ENCODE measurements around the gene SNAI3.
"Not testable (repeated sequence)": the region's sequence is repeated elsewhere in the genome, so short reads cannot be mapped to it uniquely, and the experiment has no call there.

The SNAI3 gene

DNA sequence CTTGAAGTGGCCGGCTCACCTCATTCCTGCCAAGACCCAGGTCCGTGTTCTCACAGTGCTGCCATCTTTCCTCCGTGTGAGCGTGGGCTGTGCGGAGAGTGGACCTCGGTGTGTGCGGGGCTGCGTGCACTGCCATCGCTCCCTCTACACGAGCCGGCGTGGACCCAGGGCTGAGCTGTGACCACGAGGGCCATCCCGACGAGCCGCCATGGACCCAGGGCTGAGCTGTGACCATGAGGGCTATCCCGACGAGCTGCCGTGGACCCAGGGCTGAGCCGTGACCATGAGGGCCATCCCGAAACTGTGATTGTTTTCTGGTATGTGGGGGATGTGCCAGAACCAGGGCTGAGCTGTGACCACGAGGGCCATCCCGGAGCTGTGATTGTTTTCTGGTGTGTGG is 14.5 kb downstream of the SNAI3 start:
- H3F3A ChIP-seq (ENCODE audit: insufficient read depth), result no peaks in the 10 kb centered on the region
- H2AFZ ChIP-seq (ENCODE audit: low read depth, low read length, severe bottlenecking), result no peak overlapping the region
- H3K9me3 ChIP-seq (ENCODE audit: insufficient read depth, low read length), result no peaks in the 10 kb centered on the region
- no peaks in the 10 kb centered on the region for H4K20me1 ChIP-seq (ENCODE audit: low read depth, low read length)
- H3K4me3 ChIP-seq (ENCODE audit: insufficient read depth, low read length, poor library complexity, severe bottlenecking), result no peak overlapping the region
- no peak overlapping the region for H3K9ac ChIP-seq (ENCODE audit: low read length)
- no peak overlapping the region for H3K4me2 ChIP-seq (ENCODE audit: low read depth, low read length, poor library complexity, severe bottlenecking)
- no peak for TF ChIP-seq CTCF (IDR thresholded peaks at IDR 0.05; ENCODE audit: insufficient read depth, low read length, poor library complexity, severe bottlenecking)
- TF ChIP-seq EZH2phosphoT487 (conservative IDR thresholded peaks at IDR 0.05; ENCODE audit: low read length), result no peak
- H3K27ac ChIP-seq (ENCODE audit: low read depth, low read length), result no peak overlapping the region
- no peaks in the 10 kb centered on the region for H3K79me2 ChIP-seq (ENCODE audit: insufficient read depth, low read length)
- no peaks in the 10 kb centered on the region for H3K9me2 ChIP-seq (replicated peaks; ENCODE audit: insufficient read depth, low read length)
- H3K27me3 ChIP-seq (ENCODE audit: low read length), result no peaks in the 10 kb centered on the region
- no peaks in the 10 kb centered on the region for H3K36me3 ChIP-seq (ENCODE audit: low read length)

- H3F3A ChIP-seq (ENCODE audit: insufficient read depth), result 0 out of 2 replicates have a peak, but pooled peaks cover 6% of the 10 kb centered on the region
- no peaks in the 10 kb centered on the region for H3K36me3 ChIP-seq (ENCODE audit: low read length)
- no peaks in the 10 kb centered on the region for H4K20me1 ChIP-seq (ENCODE audit: low read depth, low read length)
- no peaks in the 10 kb centered on the region for H3K79me2 ChIP-seq (ENCODE audit: insufficient read depth, low read length)
- H3K4me3 ChIP-seq (ENCODE audit: insufficient read depth, low read length, poor library complexity, severe bottlenecking), result no peak overlapping the region
- no peak for TF ChIP-seq EZH2phosphoT487 (conservative IDR thresholded peaks at IDR 0.05; ENCODE audit: low read length)
- TF ChIP-seq CTCF (IDR thresholded peaks at IDR 0.05; ENCODE audit: insufficient read depth, low read length, poor library complexity, severe bottlenecking), result no peak
- no peak overlapping the region for H3K4me2 ChIP-seq (ENCODE audit: low read depth, low read length, poor library complexity, severe bottlenecking)
- no peaks in the 10 kb centered on the region for H3K9me2 ChIP-seq (replicated peaks; ENCODE audit: insufficient read depth, low read length)
- no peak overlapping the region for H3K27ac ChIP-seq (ENCODE audit: low read depth, low read length)
- no peaks in the 10 kb centered on the region for H3K27me3 ChIP-seq (ENCODE audit: low read length)
- no peak overlapping the region for H2AFZ ChIP-seq (ENCODE audit: low read depth, low read length, severe bottlenecking)
- no peak overlapping the region for H3K9ac ChIP-seq (ENCODE audit: low read length)
- H3K9me3 ChIP-seq (ENCODE audit: insufficient read depth, low read length), result no peaks in the 10 kb centered on the region
Observed at GRCh38 chr16:88669980-88670379, 16.3 kb downstream of the SNAI3 start.

GRCh38 chr16:88669493-88669892 is 16.8 kb downstream of the SNAI3 start:
- H3K4me2 ChIP-seq (ENCODE audit: low read depth, low read length, poor library complexity, severe bottlenecking); H3K9ac ChIP-seq (ENCODE audit: low read length); H3K79me2 ChIP-seq (ENCODE audit: insufficient read depth, low read length); H3K27me3 ChIP-seq (ENCODE audit: low read length); H3K27ac ChIP-seq (ENCODE audit: low read depth, low read length); H3K4me3 ChIP-seq (ENCODE audit: insufficient read depth, low read length, poor library complexity, severe bottlenecking); H3K36me3 ChIP-seq (ENCODE audit: low read length); H2AFZ ChIP-seq (ENCODE audit: low read depth, low read length, severe bottlenecking); H4K20me1 ChIP-seq (ENCODE audit: low read depth, low read length); H3K9me3 ChIP-seq (ENCODE audit: insufficient read depth, low read length); H3K9me2 ChIP-seq (replicated peaks; ENCODE audit: insufficient read depth, low read length): not testable (repeated sequence)
- H3F3A ChIP-seq (ENCODE audit: insufficient read depth), result 0 out of 2 replicates have a peak, but pooled peaks cover 10% of the 10 kb centered on the region

- Histone ChIP-seq H3K9me3 (ENCODE audit: insufficient read depth, low read length) (no peaks in the 10 kb centered on the region), H4K20me1 (ENCODE audit: low read depth, low read length) (no peaks in the 10 kb centered on the region), H3F3A (ENCODE audit: insufficient read depth) (0 out of 2 replicates have a peak, but pooled peaks cover 10% of the 10 kb centered on the region), H3K27me3 (ENCODE audit: low read length) (no peaks in the 10 kb centered on the region), H3K36me3 (ENCODE audit: low read length) (no peaks in the 10 kb centered on the region), H2AFZ (ENCODE audit: low read depth, low read length, severe bottlenecking) (no peak overlapping the region), H3K4me3 (ENCODE audit: insufficient read depth, low read length, poor library complexity, severe bottlenecking) (no peak overlapping the region), H3K4me2 (ENCODE audit: low read depth, low read length, poor library complexity, severe bottlenecking) (no peak overlapping the region), H3K27ac (ENCODE audit: low read depth, low read length) (no peak overlapping the region), H3K9ac (ENCODE audit: low read length) (no peak overlapping the region), H3K79me2 (ENCODE audit: insufficient read depth, low read length) (peaks cover 3% of the 10 kb centered on the region), H3K9me2 (replicated peaks; ENCODE audit: insufficient read depth, low read length) (no peaks in the 10 kb centered on the region)
- TF ChIP-seq EZH2phosphoT487 (conservative IDR thresholded peaks at IDR 0.05; ENCODE audit: low read length) (no peak), CTCF (IDR thresholded peaks at IDR 0.05; ENCODE audit: insufficient read depth, low read length, poor library complexity, severe bottlenecking) (no peak)
Observed at GRCh38 chr16:88667461-88667860, 18.8 kb downstream of the SNAI3 start.

All from SU-DHL-6 (cell line).